Fibroblast of villous mesenchyme (primary cell): ENCODE measurements around the gene SRGAP2B. TPM values are rescaled to one million over a fixed set of nuclear protein-coding genes. Genes with fewer than 3 reads are reported as not detected.
"Not testable (repeated sequence)": the region's sequence is repeated elsewhere in the genome, so short reads cannot be mapped to it uniquely, and the experiment has no call there.

Experiments
- DNase-seq: peaks from one replicate; pipeline ENCODE4 v3.0.0-alpha.2; 2010; ENCODE audit warnings: low read depth
- H3K4me3 ChIP-seq: 2 replicates; pipeline ENCODE4 v1.5.1; 2011; ENCODE audit warnings: low read depth, mild to moderate bottlenecking, low read length
- small RNA-seq: library from RNA; depleted of rRNA; stranded (forward); fragments of <200 nt; gene quantifications from one replicate; pipeline ENCODE3, GENCODE V24; 2012
- total RNA-seq: library from RNA; depleted of rRNA; stranded (reverse); fragments of >200 nt; gene quantifications from 2 replicates; pipeline ENCODE4 v1.2.3, GENCODE V29; 2012

Gene SRGAP2B
- total RNA-seq, 1 donor, result 44.9 TPM

GRCh38 chr1:144858607-144859006 is 236.5 kb downstream of the SRGAP2B start:
- DNase-seq, H3K4me3 ChIP-seq: not testable (repeated sequence)

Small RNAs within 50 kb of the gene (small RNA-seq; reads per million reads assigned to genes)
- gene AC242498.1, result not detected

Other genes with a start within 250 kb of the SRGAP2B start
- 0.32 and 0.43 TPM in 2 replicates for gene FAM72D, start 646 bp upstream of the SRGAP2B start, total RNA-seq
- gene PPIAL4D, start 146.8 kb upstream of the SRGAP2B start, total RNA-seq, result not detected in 2 replicates